Spleen (tissue), 7 donors: ENCODE results near the gene MAP3K7CL.

Experiments used
- CTCF ChIP-seq, 11 experiments: fragments of 200-600 bp in 7 of 11; fragments of 450-650 bp in 4 of 11; sonication (generic) in 4 of 11; IDR thresholded peaks in 8 of 11; conservative IDR thresholded peaks in 3 of 11; 1 replicate in 7 of 11; 2 replicates in 4 of 11; pipeline versions ENCODE4 v1.4.0 to v1.8.0; 2016 to 2021; ENCODE audit warnings: antibody characterized with exemption in 11 of 11, inconsistent platforms in 4 of 11, mild to moderate bottlenecking in 1 of 11
- POLR2A ChIP-seq, 3 donors: fragments of 450-650 bp; IDR thresholded peaks; one replicate each; pipeline ENCODE4 v1.5.1; 2017; ENCODE audit warnings: antibody characterized with exemption in 3 of 3, mild to moderate bottlenecking in 1 of 3
- POLR2AphosphoS5 ChIP-seq, 3 donors: sonication (generic); formaldehyde crosslinking; IDR thresholded peaks; one replicate each; pipeline ENCODE4 v1.5.1; 2017; ENCODE audit warnings: antibody characterized with exemption in 3 of 3
- donor health status: DM: no; HTN: no; CAD: no; lungs with moderate emphysema.
- donor health status: DM: no; HTN: no; CAD: no.
- donor health status: DM: no; HTN: no; CAD: no.

- TF ChIP-seq CTCF (IDR thresholded peaks at IDR 0.05 in 8 of 11, conservative IDR thresholded peaks at IDR 0.05 in 3 of 11) = no peak
- TF ChIP-seq POLR2A (IDR thresholded peaks at IDR 0.05) = no peak
- TF ChIP-seq POLR2AphosphoS5 (IDR thresholded peaks at IDR 0.05) = no peak
These were observed 19.5 kb downstream of the MAP3K7CL start for GRCh38 chr21:29149808-29150425.
